ENCODE measurements around the gene CORIN. TPM values are rescaled to one million over a fixed set of nuclear protein-coding genes. Genes with fewer than 3 reads are reported as not detected.

Gene CORIN
- total and polyA plus RNA-seq, 2 of the 13 experiments (the other 11 are each of a cell fraction or from before 2014, with no cell fraction given): 0.84 to 1.2 TPM

DNA sequence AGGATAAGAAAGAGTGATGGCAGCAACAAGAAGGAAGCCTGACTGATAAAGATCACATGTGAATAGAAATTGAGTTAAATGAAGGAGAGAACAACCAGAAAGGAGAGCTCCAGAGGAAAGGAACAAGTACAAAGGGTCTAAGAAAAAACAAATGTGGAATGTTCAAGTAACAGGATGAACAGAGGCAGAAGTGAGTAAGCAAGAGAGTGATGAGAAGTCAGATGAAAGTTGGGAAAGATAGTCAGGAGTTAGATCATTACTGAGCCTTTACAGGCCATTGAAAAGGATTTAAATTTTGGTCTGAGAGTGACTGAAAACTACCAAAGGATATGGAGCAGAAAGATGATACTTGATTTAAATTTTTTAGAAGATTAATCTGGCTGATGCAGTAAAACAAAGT is 38.4 kb upstream of the CORIN start (continued):
- no peak for TF ChIP-seq SOX6 (IDR thresholded peaks at IDR 0.05)
- no peak for TF ChIP-seq SOX6 (CRISPR knock-in tag; IDR thresholded peaks at IDR 0.05)
- TF ChIP-seq ZNF282 (IDR thresholded peaks at IDR 0.05; ENCODE audit: partially characterized antibody): no peak
- TF ChIP-seq CCDC6 (CRISPR knock-in tag; IDR thresholded peaks at IDR 0.05): no peak
- TF ChIP-seq ZNF597 (CRISPR knock-in tag; IDR thresholded peaks at IDR 0.05): no peak

- ChIA-PET CTCF (ENCODE audit: low intra/inter-chr PET ratio, low total read pairs) (no interaction called here), POLR2A (no interaction called here)
- FAIRE-seq (no peak), ATAC-seq (no peak), DNase-seq (ENCODE audit: low spot score) (no peak)
- H4K20me1 ChIP-seq (ENCODE audit: insufficient read depth, low read length): no peaks in the 10 kb centered on the region; the same call in 1 of the 2 replicates
- TF ChIP-seq, protein P1, sequence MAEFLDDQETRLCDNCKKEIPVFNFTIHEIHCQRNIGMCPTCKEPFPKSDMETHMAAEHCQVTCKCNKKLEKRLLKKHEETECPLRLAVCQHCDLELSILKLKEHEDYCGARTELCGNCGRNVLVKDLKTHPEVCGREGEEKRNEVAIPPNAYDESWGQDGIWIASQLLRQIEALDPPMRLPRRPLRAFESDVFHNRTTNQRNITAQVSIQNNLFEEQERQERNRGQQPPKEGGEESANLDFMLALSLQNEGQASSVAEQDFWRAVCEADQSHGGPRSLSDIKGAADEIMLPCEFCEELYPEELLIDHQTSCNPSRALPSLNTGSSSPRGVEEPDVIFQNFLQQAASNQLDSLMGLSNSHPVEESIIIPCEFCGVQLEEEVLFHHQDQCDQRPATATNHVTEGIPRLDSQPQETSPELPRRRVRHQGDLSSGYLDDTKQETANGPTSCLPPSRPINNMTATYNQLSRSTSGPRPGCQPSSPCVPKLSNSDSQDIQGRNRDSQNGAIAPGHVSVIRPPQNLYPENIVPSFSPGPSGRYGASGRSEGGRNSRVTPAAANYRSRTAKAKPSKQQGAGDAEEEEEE (CRISPR knock-in tag; IDR thresholded peaks at IDR 0.05; ENCODE audit: borderline replicate concordance): no peak
- H3K4me1 ChIP-seq (ENCODE audit: insufficient read depth, low read length): peaks cover 23% of the 10 kb centered on the region
- H3K79me2 ChIP-seq (ENCODE audit: insufficient read depth, low read length): peaks cover 2% of the 10 kb centered on the region
- H3K9me3 ChIP-seq (ENCODE audit: low read length): no peaks in the 10 kb centered on the region
- no peaks in the 10 kb centered on the region for H3K27me3 ChIP-seq (ENCODE audit: control insufficient read depth in 1 of 2, insufficient read depth in 2 of 2, low read length in 2 of 2)
- in situ Hi-C loops (cut with HindIII; ENCODE audit: extremely low pct_ligation_motif_present, low pct_unique_long_range_greater_than_20kb) (no loop called here), intact Hi-C loops (cut with micrococcal nuclease; ENCODE audit: unreplicated experiment) (no loop called here)
- no peak overlapping the region for H3K9ac ChIP-seq (ENCODE audit: insufficient read depth, low read depth, low read length)
- H3K4me2 ChIP-seq (ENCODE audit: low read depth, low read length): no peak overlapping the region
- H3K4me3 ChIP-seq (replicated peaks in 1 of 3; ENCODE audit: insufficient read depth in 1 of 3, low read depth in 2 of 3, low read length in 3 of 3): no peak overlapping the region
- peaks cover 10 to 39% of the 10 kb centered on the region in 2 experiments for H3K36me3 ChIP-seq (replicated peaks in 1 of 2; ENCODE audit: control insufficient read depth in 1 of 2, insufficient read depth in 2 of 2, low read length in 2 of 2)
- BruUV-seq (replicated peaks): no TSS peak
- H3K27ac ChIP-seq (ENCODE audit: extremely low read length, insufficient read depth, low read length): no peak overlapping the region
- 99% methylated on average over 3 of the region's 3 CpGs for WGBS (ENCODE audit: low lambda C conversion rate)
- H2AFZ ChIP-seq (ENCODE audit: low read length): no peak overlapping the region
Observed at GRCh38 chr4:47873877-47874541, 36.1 kb upstream of the CORIN start.

All from HepG2 (cell line).